HFF-Myc (cell line): ENCODE data around the gene KRT39.

Source experiments
- DNase-seq: peaks from one replicate; pipeline ENCODE4 v3.0.0-alpha.2; 2011; ENCODE audit warnings: low read depth; ENCODE audit errors: extremely low read depth
- H3K4me3 ChIP-seq: replicated peaks from 2 replicates; pipeline ENCODE4 v1.5.1; 2011; ENCODE audit warnings: low read depth, mild to moderate bottlenecking, control low read depth, low read length
- TF ChIP-seq, protein P1 (sequence below): IDR thresholded peaks from 2 replicates; pipeline ENCODE4 v1.5.1; 2012; ENCODE audit warnings: mild to moderate bottlenecking, low read depth, low read length, control low read depth; ENCODE audit errors: missing control alignments

The KRT39 gene

DNA sequence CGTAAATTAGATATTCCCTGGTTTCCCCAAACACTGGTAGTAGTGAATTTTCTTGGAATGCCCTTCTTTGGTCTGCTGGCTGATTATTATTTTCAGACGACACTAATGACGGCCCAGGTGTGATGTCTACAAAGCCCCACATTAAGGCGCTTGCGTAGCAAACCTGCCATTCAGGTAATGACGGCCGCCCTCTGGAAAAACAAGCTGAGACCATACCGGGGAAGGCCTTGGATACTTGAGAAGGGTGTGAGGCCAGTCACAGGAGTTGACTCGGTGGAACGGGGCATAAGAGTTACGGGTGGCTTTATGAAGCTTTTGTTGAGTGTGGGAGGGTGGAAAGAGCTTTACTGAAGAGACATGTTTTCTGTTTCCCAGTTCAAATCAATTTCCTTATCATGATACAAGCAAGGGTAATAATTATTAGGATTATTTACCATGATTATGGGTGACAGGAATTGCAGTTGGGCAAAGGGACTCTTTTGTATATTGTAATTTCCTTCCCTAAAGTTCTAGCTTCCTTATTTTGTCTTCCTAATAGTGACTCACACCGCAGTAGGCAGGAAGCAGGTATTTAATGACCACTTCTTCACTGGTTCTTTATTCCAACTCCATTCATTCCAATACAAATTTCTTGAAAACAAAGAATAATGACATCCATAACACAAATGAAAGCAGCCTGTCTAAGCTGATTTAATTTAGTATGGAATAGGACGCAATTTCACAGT lies 54.1 kb downstream of the KRT39 start:
- H3K4me3 ChIP-seq, result no peak overlapping the region
- DNase-seq, result no peak
- TF ChIP-seq, protein P1, sequence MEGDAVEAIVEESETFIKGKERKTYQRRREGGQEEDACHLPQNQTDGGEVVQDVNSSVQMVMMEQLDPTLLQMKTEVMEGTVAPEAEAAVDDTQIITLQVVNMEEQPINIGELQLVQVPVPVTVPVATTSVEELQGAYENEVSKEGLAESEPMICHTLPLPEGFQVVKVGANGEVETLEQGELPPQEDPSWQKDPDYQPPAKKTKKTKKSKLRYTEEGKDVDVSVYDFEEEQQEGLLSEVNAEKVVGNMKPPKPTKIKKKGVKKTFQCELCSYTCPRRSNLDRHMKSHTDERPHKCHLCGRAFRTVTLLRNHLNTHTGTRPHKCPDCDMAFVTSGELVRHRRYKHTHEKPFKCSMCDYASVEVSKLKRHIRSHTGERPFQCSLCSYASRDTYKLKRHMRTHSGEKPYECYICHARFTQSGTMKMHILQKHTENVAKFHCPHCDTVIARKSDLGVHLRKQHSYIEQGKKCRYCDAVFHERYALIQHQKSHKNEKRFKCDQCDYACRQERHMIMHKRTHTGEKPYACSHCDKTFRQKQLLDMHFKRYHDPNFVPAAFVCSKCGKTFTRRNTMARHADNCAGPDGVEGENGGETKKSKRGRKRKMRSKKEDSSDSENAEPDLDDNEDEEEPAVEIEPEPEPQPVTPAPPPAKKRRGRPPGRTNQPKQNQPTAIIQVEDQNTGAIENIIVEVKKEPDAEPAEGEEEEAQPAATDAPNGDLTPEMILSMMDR, result no peak

DNA sequence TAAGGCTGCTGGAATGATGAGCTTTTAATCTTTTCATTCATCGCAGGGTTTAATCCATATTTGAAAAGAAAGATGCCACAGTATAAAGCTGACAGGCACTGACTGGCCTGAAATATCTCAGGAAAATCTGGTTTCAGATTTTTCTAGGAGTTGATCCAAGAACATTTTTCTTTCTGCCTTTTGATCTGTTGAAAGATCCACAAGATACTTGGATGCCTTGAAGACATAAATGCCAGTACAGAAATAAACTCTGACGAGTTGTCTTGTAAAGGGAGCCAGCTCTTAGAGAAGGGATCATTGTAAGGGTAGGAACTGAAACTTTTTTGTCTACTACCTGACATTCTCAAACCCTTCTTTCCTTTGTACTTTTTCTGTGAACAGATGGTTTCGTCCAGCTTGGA lies 56.3 kb downstream of the KRT39 start:
- H3K4me3 ChIP-seq, result no peak overlapping the region
- DNase-seq, result no peak
- TF ChIP-seq, protein P1, result no peak

DNA sequence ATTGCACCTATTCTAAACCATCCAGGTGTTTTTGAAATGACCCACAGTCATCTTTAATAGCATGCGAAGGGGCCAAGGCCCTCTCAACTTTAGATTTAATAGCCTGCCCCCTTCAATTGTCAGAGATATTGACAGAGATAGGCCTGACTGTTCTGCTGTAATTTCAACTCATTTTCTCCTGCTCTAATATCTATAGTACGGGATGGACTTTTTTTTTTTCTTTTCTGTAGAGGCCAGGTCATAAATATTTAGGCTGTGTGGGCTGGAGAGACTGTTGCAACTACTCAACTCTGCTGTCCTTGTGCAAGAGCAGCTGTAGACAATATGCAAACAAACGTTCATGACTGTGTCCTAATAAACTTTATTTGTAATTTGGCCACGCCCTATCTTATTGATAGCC lies 57.0 kb downstream of the KRT39 start:
- peak; percentile 54 for DNase-seq
- TF ChIP-seq, protein P1, result no peak
- no peak overlapping the region for H3K4me3 ChIP-seq

DNA sequence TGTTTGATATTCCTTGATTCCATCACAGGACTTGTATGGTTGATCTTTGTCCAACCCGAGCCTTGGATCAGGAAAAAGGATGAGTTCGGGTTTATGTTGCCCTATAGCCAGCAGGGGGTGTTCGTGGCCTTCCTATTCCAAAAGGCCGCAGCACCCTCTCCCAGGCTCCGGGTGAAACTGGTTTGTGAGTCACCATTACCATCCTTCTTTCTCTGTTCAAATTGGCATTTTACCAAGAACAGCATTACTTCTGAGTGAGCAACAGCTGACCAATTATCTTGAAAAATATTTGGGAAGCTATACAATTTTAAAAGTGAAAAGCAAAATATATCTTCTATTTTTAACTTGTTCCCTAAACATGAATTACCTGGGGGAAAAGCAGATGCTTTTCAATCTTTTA lies 57.4 kb downstream of the KRT39 start:
- H3K4me3 ChIP-seq, result no peak overlapping the region
- peak; percentile 84 for DNase-seq
- TF ChIP-seq, protein P1, result peak; percentile 75
